Neural progenitor cell (in vitro differentiated cells): ENCODE data around the gene FOXD2. TPM values are rescaled to one million over a fixed set of nuclear protein-coding genes. Genes with fewer than 3 reads are reported as not detected.

Experiments used
- DNase-seq: peaks from one replicate; pipeline ENCODE4 v3.0.0-alpha.2; 2016; ENCODE audit warnings: low spot score
- H2AFZ ChIP-seq: fragments of 200-600 bp; sonication (generic); replicated peaks from 2 replicates; pipeline ENCODE4 v1.6.1; 2016; ENCODE audit warnings: antibody characterized with exemption
- H3F3A ChIP-seq: fragments of 200-600 bp; sonication (generic); 2 replicates; pipeline ENCODE4 v1.6.1; 2016; ENCODE audit warnings: antibody characterized with exemption, low read depth
- H3K27ac ChIP-seq: fragments of 200-600 bp; sonication (generic); 2 replicates; pipeline ENCODE4 v1.5.1; 2016; ENCODE audit warnings: mild to moderate bottlenecking
- H3K27me3 ChIP-seq: fragments of 200-600 bp; sonication (generic); 2 replicates; pipeline ENCODE4 v1.6.1; 2016; ENCODE audit warnings: mild to moderate bottlenecking, moderate library complexity
- H3K36me3 ChIP-seq: fragments of 200-600 bp; sonication (generic); 2 replicates; pipeline ENCODE4 v1.5.1; 2016
- H3K4me1 ChIP-seq: fragments of 200-600 bp; sonication (generic); 2 replicates; pipeline ENCODE4 v1.6.1; 2016; ENCODE audit warnings: mixed run types
- H3K4me2 ChIP-seq: fragments of 200-600 bp; sonication (generic); 2 replicates; pipeline ENCODE4 v1.6.1; 2016
- H3K4me3 ChIP-seq: fragments of 200-600 bp; sonication (generic); 2 replicates; pipeline ENCODE4 v1.5.1; 2016
- H3K79me2 ChIP-seq: fragments of 200-600 bp; sonication (generic); 2 replicates; pipeline ENCODE4 v1.6.1; 2016; ENCODE audit warnings: low read depth
- H3K9ac ChIP-seq: fragments of 200-600 bp; sonication (generic); 2 replicates; pipeline ENCODE4 v1.6.1; 2016
- H3K9me3 ChIP-seq: fragments of 200-600 bp; sonication (generic); 2 replicates; pipeline ENCODE4 v1.5.1; 2016; ENCODE audit warnings: low read depth
- H4K20me1 ChIP-seq: fragments of 200-600 bp; sonication (generic); 2 replicates; pipeline ENCODE4 v1.6.1; 2016; ENCODE audit warnings: low read depth
- H3K27ac Mint-ChIP-seq: 3 replicates; pipeline ENCODE4 v1.8.0; 2021; ENCODE audit warnings: mixed read lengths
- H3K27me3 Mint-ChIP-seq: 2 replicates; pipeline ENCODE4 v1.8.0; 2022; ENCODE audit warnings: low read depth, mild to moderate bottlenecking, inconsistent platforms, moderate library complexity, mixed read lengths; ENCODE audit not compliant: insufficient read depth
- H3K36me3 Mint-ChIP-seq: 3 replicates; pipeline ENCODE4 v1.8.0; 2021; ENCODE audit warnings: mixed read lengths
- H3K4me1 Mint-ChIP-seq: 3 replicates; pipeline ENCODE4 v1.8.0; 2021; ENCODE audit warnings: mixed read lengths
- H3K4me3 Mint-ChIP-seq: 3 replicates; pipeline ENCODE4 v1.8.0; 2021; ENCODE audit warnings: mild to moderate bottlenecking, moderate library complexity, mixed read lengths
- H3K9me3 Mint-ChIP-seq: 3 replicates; pipeline ENCODE4 v1.8.0; 2020; ENCODE audit warnings: mixed read lengths
- CTCF ChIP-seq: fragments of 200-600 bp; sonication (generic); IDR thresholded peaks from 2 replicates; pipeline ENCODE4 v1.5.1; 2017; ENCODE audit warnings: antibody characterized with exemption, mild to moderate bottlenecking
- EZH2 ChIP-seq: fragments of 200-600 bp; sonication (generic); IDR thresholded peaks from 2 replicates; pipeline ENCODE4 v1.6.1; 2017; ENCODE audit warnings: antibody characterized with exemption, mild to moderate bottlenecking, moderate library complexity
- EZH2phosphoT487 ChIP-seq: fragments of 200-600 bp; sonication (generic); IDR thresholded peaks from 2 replicates; pipeline ENCODE4 v1.6.1; 2017; ENCODE audit warnings: antibody characterized with exemption
- total RNA-seq: library from RNA; depleted of rRNA; stranded (reverse); fragments of >200 nt; gene quantifications from 2 replicates; pipeline ENCODE4 v1.2.3, GENCODE V29; 2015; ENCODE audit warnings: low replicate concordance

Gene FOXD2
- total RNA-seq, 1 donor from 2014 or later, result 0.32 TPM

- no peaks in the 10 kb centered on the region for H3K79me2 ChIP-seq
- no peak for DNase-seq
- H4K20me1 ChIP-seq, result no peaks in the 10 kb centered on the region
- no peaks in the 10 kb centered on the region for H3K9me3 Mint-ChIP-seq
- no peak overlapping the region for H2AFZ ChIP-seq
- TF ChIP-seq EZH2phosphoT487 (no peak), EZH2 (no peak), CTCF (no peak)
- H3K9me3 ChIP-seq, result no peaks in the 10 kb centered on the region
- H3K4me3 Mint-ChIP-seq, result no peak overlapping the region
- no peaks in the 10 kb centered on the region for H3K4me1 ChIP-seq
- H3K4me1 Mint-ChIP-seq, result no peaks in the 10 kb centered on the region
- no peaks in the 10 kb centered on the region for H3K36me3 Mint-ChIP-seq
- no peaks in the 10 kb centered on the region for H3F3A ChIP-seq
- H3K27ac Mint-ChIP-seq, result no peak overlapping the region
- H3K9ac ChIP-seq, result no peak overlapping the region
- H3K27me3 Mint-ChIP-seq, result peaks cover 16% of the 10 kb centered on the region
- H3K4me3 ChIP-seq, result no peak overlapping the region
- H3K27ac ChIP-seq, result no peak overlapping the region
- H3K27me3 ChIP-seq, result peaks cover 55% of the 10 kb centered on the region
- no peak overlapping the region for H3K4me2 ChIP-seq
- H3K36me3 ChIP-seq, result no peaks in the 10 kb centered on the region
Observed at GRCh38 chr1:47405697-47406096, 32.1 kb upstream of the FOXD2 start.

GRCh38 chr1:47406966-47407365 is 30.9 kb upstream of the FOXD2 start:
- peaks cover 53% of the 10 kb centered on the region for H3K27me3 ChIP-seq
- no peak overlapping the region for H3K4me3 ChIP-seq
- TF ChIP-seq CTCF, result no peak
- TF ChIP-seq EZH2, result no peak
- TF ChIP-seq EZH2phosphoT487, result no peak
- no peaks in the 10 kb centered on the region for H3K9me3 Mint-ChIP-seq
- no peaks in the 10 kb centered on the region for H4K20me1 ChIP-seq
- no peak overlapping the region for H3K9ac ChIP-seq
- H3K4me1 ChIP-seq, result peaks cover 2% of the 10 kb centered on the region
- no peaks in the 10 kb centered on the region for H3F3A ChIP-seq
- no peak overlapping the region for H3K4me3 Mint-ChIP-seq
- H2AFZ ChIP-seq, result no peak overlapping the region
- no peak overlapping the region for H3K27ac Mint-ChIP-seq
- no peak for DNase-seq
- peaks cover 16% of the 10 kb centered on the region for H3K27me3 Mint-ChIP-seq
- no peaks in the 10 kb centered on the region for H3K36me3 Mint-ChIP-seq
- no peaks in the 10 kb centered on the region for H3K79me2 ChIP-seq
- no peak overlapping the region for H3K27ac ChIP-seq
- H3K4me2 ChIP-seq, result no peak overlapping the region
- H3K4me1 Mint-ChIP-seq, result no peaks in the 10 kb centered on the region
- no peaks in the 10 kb centered on the region for H3K36me3 ChIP-seq
- no peaks in the 10 kb centered on the region for H3K9me3 ChIP-seq

GRCh38 chr1:47407481-47407880 is 30.4 kb upstream of the FOXD2 start:
- Histone ChIP-seq H3K4me3 (no peak overlapping the region), H3K4me2 (no peak overlapping the region), H4K20me1 (no peaks in the 10 kb centered on the region), H3K36me3 (no peaks in the 10 kb centered on the region), H3K27ac (no peak overlapping the region), H3K9me3 (no peaks in the 10 kb centered on the region), H3F3A (peaks cover 5% of the 10 kb centered on the region), H2AFZ (no peak overlapping the region), H3K9ac (no peak overlapping the region), H3K4me1 (peaks cover 7% of the 10 kb centered on the region), H3K27me3 (peaks cover 53% of the 10 kb centered on the region), H3K79me2 (no peaks in the 10 kb centered on the region)
- Mint-ChIP-seq H3K4me1 (no peaks in the 10 kb centered on the region), H3K36me3 (no peaks in the 10 kb centered on the region), H3K4me3 (no peak overlapping the region), H3K27ac (no peak overlapping the region), H3K9me3 (no peaks in the 10 kb centered on the region), H3K27me3 (peaks cover 16% of the 10 kb centered on the region)
- TF ChIP-seq CTCF (no peak), EZH2 (no peak), EZH2phosphoT487 (no peak)
- DNase-seq, result no peak
